ENCODE results near the gene CUZD1.

Gene CUZD1

DNA sequence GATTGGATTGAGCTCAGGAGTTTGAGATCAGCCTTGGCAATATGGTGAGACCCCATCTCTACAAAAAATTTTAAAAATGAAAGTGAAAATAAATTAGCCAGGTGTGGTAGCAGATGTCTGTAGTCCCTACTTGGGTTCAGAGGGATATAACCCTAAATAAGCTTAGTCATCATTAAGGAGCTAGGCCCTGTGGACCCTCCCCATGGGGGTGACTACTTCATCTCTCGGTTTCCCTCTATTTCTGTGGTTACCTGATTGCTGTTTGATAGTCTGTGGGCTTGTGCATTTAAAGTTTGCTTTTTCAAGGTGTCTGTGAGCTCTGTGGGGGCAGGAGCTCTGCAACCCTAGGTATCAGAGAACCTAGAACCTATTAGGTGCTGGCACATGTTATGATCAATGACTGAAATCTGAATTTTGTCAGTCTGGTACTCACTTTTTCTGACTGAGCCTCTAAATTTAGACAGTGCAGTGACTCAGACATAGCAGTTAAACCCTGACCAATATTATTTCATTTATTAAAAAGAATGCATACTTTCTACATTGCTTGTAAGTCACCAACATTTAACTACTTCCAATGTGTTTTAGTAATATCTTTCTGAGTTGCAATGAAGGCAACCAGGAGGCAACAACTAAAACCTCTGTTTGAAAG lies 8.1 kb upstream of the CUZD1 start:
- DNase-seq = no peak

- DNase-seq = no peak
These were observed 6.6 kb upstream of the CUZD1 start for GRCh38 chr10:122852261-122852660.

- DNase-seq = no peak
These were observed 5.3 kb upstream of the CUZD1 start for GRCh38 chr10:122850705-122851640.

DNA sequence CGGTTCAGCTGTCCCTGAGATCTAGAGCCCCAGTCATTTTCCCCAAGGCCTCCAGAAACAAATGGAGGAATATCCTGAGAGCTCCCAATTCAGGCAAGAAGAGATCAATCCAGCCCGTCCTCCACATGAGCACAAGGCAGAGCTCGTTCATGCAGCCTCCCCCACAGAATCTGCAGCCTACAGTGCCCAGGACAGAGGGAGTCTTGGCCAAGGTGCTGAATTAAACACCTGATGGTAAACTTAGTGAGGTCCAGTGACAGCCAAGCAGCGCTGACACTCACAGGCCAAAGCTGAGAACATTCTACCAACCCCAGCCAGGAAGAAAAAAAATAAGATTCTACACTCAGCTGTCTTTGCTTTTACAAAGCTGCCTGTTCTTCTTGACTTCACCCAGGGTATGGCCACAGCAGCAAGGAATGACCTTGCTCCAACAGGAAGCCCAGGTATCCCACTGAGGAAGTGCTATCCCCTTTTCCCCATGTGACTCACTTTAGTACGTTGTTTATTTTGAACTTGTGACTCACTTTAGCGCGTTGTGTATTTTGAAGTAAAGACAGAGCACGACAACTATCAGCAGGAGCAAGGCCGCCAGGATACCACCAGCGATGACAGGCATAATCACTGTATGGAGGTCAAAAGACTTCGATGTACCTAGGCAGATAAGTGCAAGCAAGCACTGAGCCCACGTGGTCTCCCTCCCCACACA lies 4.4 kb upstream of the CUZD1 start:
- DNase-seq = no peak

GRCh38 chr10:122849090-122849489 lies 3.4 kb upstream of the CUZD1 start:
- DNase-seq = no peak

- peak; percentile 65 for DNase-seq
These were observed 2.3 kb upstream of the CUZD1 start for GRCh38 chr10:122847782-122848604.

GRCh38 chr10:122844146-122844545 lies 1.5 kb downstream of the CUZD1 start:
- no peak for DNase-seq

DNA sequence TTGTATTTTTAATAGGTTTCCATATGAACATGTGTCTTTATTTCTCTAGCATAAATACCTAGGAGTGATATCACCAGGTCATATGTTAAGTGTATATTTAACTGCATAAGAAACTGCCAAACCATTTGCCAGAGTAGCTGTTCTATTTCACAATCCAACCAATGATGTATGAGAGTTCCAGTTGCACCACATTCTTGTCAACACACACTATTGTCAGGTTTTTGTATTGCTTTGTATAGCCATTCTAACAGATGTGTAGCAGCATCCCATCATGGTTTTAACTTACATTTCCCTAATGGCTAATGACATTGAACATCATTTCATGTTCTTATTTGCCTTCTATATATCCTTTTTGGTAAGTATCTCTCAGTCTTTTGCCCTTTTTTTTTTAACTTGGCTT lies 4.1 kb downstream of the CUZD1 start:
- DNase-seq = no peak

DNA sequence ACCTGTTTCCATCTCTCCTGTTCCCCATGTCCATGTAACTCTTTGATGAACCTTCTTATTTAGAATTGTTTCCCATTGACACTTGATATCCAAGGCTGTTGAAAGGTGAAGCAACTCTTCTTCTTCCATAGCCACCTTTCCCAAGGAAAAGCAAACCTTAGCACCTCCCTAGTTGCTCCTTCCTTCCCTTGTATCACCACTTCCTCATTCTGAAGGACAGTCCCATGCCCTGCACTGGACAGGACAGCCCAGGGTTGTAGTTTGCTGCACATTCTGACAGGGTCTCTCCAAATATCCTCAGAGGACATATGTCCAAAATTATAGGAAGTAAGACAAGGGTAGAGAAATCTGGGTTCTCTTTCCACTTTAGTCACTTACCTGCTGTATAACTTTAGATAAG lies 6.2 kb downstream of the CUZD1 start:
- no peak for DNase-seq

- DNase-seq = no peak
These were observed 6.8 kb downstream of the CUZD1 start for GRCh38 chr10:122838880-122839279.

DNA sequence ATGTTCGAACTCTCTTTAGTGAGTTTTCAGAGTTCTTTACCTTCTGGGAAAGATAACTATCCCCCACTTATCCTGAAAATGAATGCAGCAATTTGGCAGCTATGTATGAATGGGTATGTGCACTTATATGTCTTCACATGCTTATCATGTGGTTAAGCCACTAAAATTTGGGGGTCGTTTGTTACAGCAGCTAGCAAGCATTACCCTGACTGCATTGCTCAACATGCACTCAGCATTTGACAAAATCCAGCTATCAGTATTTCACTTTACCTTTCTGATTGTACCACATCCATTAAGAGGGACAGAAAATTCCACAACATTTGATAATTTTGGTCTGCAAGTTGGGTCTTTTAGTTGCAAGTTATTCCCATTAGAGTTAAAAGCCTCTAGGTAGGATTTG lies 9.7 kb downstream of the CUZD1 start:
- DNase-seq = no peak

DNA sequence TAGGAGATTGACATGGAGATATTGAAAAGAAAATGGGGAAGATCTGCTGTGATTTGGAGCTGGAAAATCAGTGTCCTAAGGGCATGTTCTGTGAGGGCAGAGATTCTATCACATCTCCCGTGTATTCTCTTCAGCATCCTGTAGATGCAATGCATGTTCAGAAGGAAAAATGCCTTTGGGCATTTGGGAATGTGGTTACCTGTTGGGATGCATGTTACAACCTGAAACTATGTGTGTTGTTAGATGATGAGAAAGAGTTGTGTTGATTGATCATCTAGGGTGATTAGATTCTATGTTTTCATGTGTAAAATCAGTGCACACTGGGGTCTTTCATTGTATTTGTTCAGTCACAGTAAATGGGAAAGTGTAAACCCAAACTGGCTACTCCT lies 14.7 kb downstream of the CUZD1 start:
- DNase-seq = no peak

DNA sequence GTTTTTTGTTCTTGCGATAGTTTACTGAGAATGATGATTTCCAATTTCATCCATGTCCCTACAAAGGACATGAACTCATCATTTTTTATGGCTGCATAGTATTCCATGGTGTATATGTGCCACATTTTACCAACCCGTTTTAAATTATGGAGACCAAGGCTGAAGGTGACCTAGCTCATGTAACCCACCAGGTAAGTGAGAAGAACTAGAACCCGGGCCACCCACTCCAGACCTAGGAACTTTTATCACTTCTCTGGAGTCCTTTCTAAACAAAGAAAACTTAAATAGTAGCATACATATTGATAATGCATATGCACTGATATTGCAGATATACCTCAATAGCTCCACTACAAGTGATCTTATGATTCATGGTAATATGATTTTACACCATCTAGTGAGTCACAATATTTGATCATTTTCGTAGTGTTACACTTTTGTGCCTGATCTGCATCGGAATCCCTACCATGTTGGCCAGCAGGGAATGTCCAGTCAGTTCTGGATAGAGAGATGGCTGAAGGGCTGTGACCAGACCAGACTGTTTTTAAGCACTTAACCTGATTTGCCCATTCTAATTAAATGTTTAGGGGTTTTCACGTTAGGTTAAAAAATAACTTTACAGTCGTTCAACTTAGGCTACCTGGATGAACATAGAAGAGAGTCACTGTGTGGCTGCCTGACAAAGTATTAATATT lies 15.2 kb downstream of the CUZD1 start:
- no peak for DNase-seq

DNA sequence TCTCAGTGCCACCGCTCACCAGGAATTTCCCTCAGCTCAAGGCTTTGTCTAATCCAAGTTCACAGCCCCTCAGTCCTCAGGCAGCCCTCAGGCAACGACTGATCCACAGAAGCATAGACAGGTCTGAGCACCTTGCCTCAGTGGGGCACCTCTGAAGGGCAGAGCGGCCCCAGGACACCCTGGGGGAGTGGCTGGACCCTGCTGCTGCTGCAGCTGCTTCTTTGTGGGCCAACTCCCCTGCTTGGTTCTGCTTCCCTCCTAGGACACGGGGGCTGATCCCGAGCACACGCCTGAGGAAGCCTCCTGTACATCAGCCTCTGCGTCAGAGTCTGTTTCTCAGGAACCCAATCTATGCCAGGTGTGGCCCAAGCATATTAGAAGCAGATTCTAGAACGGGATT lies 16.2 kb downstream of the CUZD1 start:
- DNase-seq = no peak

GRCh38 chr10:122828716-122829255 lies 16.9 kb downstream of the CUZD1 start:
- no peak for DNase-seq

DNA sequence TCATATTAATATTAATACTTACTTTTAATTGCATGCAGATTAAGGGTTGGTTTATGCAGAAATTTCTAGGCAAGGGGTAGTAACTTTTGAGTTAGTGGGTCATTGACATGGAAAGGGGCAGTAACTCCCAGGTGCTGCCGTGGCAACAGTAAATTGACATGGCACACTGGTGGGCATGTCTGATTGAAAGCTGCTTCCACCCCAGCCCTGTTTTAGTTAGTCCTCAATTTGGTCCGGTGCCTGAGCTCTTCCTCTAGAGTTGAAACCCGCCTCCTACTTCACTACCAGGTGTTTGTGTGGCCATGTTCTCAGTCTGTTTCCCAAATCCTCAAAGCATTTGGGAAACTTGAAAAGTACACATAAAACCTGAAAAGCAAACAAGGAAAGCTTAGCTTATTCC lies 18.4 kb downstream of the CUZD1 start:
- no peak for DNase-seq

DNA sequence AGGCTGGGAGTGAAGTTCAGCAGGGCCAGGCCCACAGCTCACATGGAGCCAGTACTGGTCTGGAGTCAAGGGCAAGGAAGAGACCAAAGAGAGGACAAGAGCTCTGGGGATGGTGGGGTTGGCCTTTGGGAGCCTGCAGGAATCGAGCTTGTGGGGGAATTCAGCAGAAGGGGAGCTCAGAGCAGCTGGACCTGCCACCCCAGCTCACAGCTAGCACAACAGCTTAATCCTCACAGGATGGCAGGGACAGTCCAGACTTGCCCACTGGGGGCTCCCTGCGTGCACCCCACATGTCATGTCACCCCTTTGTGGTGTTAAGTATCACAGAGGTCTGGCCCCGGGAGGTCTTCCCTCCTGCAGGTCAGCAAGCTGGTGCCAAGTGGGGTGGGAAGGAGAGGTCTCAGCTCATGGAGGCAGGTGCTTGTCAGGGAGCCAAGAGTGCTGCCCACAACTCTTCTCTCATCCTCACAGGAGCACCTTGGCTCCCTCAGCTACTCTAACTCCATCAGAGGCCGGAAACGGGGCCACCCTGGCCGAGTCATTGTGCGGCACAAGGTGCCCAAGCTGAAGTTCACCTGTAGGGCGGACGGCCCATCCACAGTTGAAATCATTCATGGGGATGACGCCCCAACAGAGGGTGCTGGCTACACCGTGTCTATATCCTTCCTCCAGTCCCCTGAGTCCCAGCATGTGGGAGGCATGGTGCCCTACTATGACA lies 22.5 kb downstream of the CUZD1 start:
- DNase-seq = no peak

DNA sequence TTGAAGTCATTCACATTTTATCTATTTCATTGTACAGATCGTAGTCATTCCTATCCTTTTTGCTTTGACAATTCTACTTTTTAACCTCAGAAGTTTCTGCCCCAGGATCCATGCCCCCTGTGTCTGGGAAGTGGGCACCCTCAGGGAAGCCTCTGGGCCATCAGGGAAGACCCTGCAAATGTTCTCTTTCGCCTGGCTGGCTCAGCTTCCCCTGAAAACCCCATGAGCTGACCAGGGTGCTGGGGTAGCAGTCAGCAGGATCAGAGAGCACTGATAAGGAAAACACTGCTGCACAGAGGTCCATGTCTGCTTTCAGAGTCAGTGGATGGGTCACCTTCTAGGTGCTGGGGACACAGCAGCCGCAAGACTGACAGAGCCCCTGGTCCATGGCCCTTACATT lies 23.8 kb downstream of the CUZD1 start:
- no peak for DNase-seq

- DNase-seq = no peak
These were observed 30.2 kb downstream of the CUZD1 start for GRCh38 chr10:122815458-122815857.

DNA sequence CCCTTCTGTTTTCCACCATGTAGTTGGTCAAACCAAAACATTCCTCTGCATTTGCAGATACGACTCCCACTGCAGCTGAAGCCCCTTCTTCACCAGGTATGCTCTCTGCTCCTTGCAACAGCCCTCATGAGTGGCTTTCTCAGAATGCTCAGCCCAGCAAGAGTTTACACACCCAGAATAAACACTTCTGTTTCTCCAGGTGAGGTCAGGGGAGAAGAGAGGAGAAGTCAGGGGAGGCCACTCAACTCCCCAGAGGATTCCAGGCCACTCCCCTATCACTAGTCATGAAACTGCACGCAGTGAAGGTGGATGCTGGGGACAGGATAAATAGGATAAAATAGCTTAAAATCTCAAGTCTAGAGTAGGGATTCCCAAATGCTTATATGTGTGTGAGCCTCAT lies 31.2 kb downstream of the CUZD1 start:
- no peak for DNase-seq

DNA sequence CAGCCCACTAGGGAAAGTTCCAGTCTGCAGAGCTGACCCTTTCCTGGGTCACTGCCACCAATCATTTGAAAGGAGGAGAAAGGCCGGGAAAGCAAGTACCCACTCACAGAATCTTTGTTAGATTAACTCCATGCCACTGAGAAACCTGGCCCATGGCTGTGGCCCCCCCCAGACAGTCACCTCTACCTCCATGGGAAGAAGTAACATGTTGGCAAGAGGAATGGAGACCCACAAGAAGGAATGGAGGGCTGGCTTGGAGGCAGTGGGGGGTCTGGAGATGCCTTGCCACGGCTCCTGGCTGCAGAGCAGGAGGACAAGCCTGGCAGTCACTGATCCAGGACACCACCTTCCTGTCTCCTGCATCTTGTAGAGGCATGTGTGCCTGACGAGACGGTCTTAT lies 32.9 kb downstream of the CUZD1 start:
- DNase-seq = no peak

Measured in MV-4-11 (cell line).